ENCODE data around the gene KLF15. TPM values are rescaled to one million over a fixed set of nuclear protein-coding genes. Genes with fewer than 3 reads are reported as not detected.

Gene KLF15
- total and polyA plus RNA-seq, 4 donors: 7.9 to 26.9 (median 21.0) TPM

DNA sequence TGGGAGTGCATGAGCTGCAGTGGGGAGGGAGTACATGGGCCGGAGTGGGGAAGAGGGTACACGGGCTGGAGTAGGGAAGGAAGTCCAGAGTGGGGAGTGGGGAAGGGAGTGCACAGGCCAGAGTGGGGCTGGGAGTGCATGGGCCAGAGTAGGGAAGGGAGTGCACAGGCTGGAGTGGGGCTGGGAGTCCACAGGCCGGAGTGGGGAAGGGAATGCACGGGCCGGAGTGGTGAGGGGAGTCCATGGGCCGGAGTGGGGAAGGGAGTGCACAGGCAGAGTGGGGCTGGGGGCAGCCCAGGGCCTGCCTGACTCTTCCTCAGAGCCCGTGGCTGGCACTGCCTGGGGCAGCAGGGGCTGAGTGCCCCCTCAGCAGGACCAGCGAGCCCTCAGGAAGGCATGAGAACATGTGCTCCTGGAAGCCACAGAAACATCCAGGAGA lies 40.7 kb downstream of the KLF15 start:
- no peak for DNase-seq (ENCODE audit: low read depth in 4 of 6, low spot score in 6 of 6)
- H3K36me3 ChIP-seq (ENCODE audit: control insufficient read depth, insufficient read depth, low read length): no peaks in the 10 kb centered on the region
- 96% methylated on average over 7 of the region's 8 CpGs for WGBS (ENCODE audit: insufficient coverage)
- H3K27me3 ChIP-seq (ENCODE audit: control insufficient read depth, insufficient read depth, low read length): no peaks in the 10 kb centered on the region
- no peaks in the 10 kb centered on the region for H3K9me3 ChIP-seq (ENCODE audit: control insufficient read depth, insufficient read depth, low read length)
- no peak overlapping the region for H3K27ac ChIP-seq (ENCODE audit: low read depth, low read length)
- H3K4me1 ChIP-seq (ENCODE audit: control insufficient read depth, insufficient read depth, low read length): peaks cover 13% of the 10 kb centered on the region
- no peak overlapping the region for H3K4me3 ChIP-seq (ENCODE audit: low read depth, low read length)

GRCh38 chr3:126316031-126316461 lies 41.2 kb downstream of the KLF15 start:
- Histone ChIP-seq H3K27me3 (ENCODE audit: control insufficient read depth, insufficient read depth, low read length) (no peaks in the 10 kb centered on the region), H3K9me3 (ENCODE audit: control insufficient read depth, insufficient read depth, low read length) (no peaks in the 10 kb centered on the region), H3K36me3 (ENCODE audit: control insufficient read depth, insufficient read depth, low read length) (no peaks in the 10 kb centered on the region), H3K4me1 (ENCODE audit: control insufficient read depth, insufficient read depth, low read length) (peaks cover 13% of the 10 kb centered on the region), H3K27ac (ENCODE audit: low read depth, low read length) (no peak overlapping the region), H3K4me3 (ENCODE audit: low read depth, low read length) (no peak overlapping the region)
- peak in 1 of 6 donors; percentile 10 for DNase-seq (ENCODE audit: low read depth in 4 of 6, low spot score in 6 of 6)
- 64% methylated on average over 9 of the region's 12 CpGs for WGBS (ENCODE audit: insufficient coverage)

DNA sequence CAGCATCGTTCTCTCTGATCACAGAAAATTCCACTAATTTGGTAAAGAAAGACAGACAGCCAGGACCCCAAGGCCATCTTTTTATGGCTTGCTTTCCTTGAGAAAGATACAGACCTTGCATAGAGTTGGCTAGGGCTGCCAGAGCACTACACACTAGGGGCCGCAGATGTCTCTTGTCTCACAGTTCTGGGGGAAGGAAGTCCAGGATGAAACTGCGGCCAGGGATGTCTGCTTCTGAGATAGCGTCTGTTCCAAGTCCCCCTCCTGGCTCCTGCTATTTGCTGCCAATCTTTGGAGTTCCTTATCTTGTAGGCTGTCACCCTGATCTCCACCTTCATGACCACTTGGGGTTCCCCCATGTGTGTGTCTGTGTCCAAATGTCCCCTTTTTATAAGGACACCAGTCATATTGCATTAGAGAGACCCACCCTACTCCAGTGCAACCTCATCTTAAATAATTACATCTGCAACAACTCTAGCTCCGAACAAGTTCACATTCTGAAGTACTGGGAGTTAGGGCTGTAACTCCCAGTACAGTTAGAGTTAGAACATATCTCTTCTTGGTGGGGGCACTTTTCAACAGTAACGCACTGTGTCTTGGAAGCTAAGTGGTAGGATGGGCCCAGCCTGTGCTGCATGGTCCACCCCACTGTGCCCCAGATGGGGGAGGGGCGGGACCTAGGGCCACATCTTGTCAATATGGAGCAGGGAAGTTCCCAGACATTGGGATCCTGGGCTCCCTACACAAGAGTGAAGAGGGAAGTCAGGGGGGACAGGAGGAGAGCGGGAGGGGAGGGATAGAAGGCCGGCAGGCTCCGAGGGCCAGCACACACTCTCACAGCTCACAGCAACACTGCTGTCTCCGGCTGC lies 42.2 kb downstream of the KLF15 start:
- H3K9me3 ChIP-seq (ENCODE audit: control insufficient read depth, insufficient read depth, low read length): no peaks in the 10 kb centered on the region
- 89% methylated on average over 6 of the region's 11 CpGs for WGBS (ENCODE audit: insufficient coverage)
- DNase-seq (ENCODE audit: low read depth in 4 of 6, low spot score in 6 of 6): peak in 1 of 6 donors; percentile 41
- peaks cover 13% of the 10 kb centered on the region for H3K4me1 ChIP-seq (ENCODE audit: control insufficient read depth, insufficient read depth, low read length)
- H3K4me3 ChIP-seq (ENCODE audit: low read depth, low read length): no peak overlapping the region
- H3K27ac ChIP-seq (ENCODE audit: low read depth, low read length): no peak overlapping the region
- H3K36me3 ChIP-seq (ENCODE audit: control insufficient read depth, insufficient read depth, low read length): no peaks in the 10 kb centered on the region
- no peaks in the 10 kb centered on the region for H3K27me3 ChIP-seq (ENCODE audit: control insufficient read depth, insufficient read depth, low read length)

GRCh38 chr3:126314305-126314789 lies 42.9 kb downstream of the KLF15 start:
- Histone ChIP-seq H3K27ac (ENCODE audit: low read depth, low read length) (no peak overlapping the region), H3K27me3 (ENCODE audit: control insufficient read depth, insufficient read depth, low read length) (no peaks in the 10 kb centered on the region), H3K4me3 (ENCODE audit: low read depth, low read length) (no peak overlapping the region), H3K9me3 (ENCODE audit: control insufficient read depth, insufficient read depth, low read length) (no peaks in the 10 kb centered on the region), H3K4me1 (ENCODE audit: control insufficient read depth, insufficient read depth, low read length) (peaks cover 13% of the 10 kb centered on the region), H3K36me3 (ENCODE audit: control insufficient read depth, insufficient read depth, low read length) (no peaks in the 10 kb centered on the region)
- DNase-seq (ENCODE audit: low read depth in 4 of 6, low spot score in 6 of 6): no peak
- 67% methylated on average over 4 of the region's 4 CpGs for WGBS (ENCODE audit: insufficient coverage)

DNA sequence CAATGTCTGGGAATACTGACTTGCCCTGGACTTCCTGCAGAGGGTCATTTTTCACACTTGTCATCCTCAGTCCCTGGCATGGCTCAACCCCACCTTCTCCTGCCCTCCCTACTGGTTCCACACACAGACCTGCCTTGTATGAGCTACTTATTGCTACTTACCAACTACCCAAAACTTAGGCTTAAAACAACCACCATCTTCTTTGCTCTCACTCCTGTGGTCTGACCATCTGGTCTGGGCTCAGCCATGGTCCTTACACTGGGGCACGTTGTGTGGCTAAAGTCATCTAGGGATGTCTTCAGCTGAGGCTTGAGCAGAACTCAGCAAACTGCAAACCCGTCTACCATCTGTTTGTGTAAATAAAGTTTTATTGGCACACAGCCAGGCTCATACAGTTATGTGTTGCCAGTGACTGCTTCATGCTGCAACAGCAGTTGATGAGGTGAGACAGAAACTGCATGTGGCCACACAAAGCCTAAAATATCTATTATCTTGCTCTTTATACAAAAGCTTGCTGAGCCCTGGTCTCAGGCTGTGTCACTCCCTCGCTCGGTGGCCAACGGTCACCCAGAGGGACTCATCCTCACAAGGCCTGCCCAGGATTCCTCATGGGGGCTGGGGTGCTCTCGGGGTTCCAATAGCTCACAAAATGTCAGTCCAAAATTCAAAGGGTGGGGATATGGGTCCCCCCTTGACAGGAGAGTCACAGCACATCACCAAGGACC lies 43.5 kb downstream of the KLF15 start:
- no peaks in the 10 kb centered on the region for H3K27me3 ChIP-seq (ENCODE audit: control insufficient read depth, insufficient read depth, low read length)
- H3K4me1 ChIP-seq (ENCODE audit: control insufficient read depth, insufficient read depth, low read length): peaks cover 13% of the 10 kb centered on the region
- peak in 2 of 6 donors; percentile 25 to 38 for DNase-seq (ENCODE audit: low read depth in 4 of 6, low spot score in 6 of 6)
- H3K36me3 ChIP-seq (ENCODE audit: control insufficient read depth, insufficient read depth, low read length): no peaks in the 10 kb centered on the region
- H3K27ac ChIP-seq (ENCODE audit: low read depth, low read length): no peak overlapping the region
- no peaks in the 10 kb centered on the region for H3K9me3 ChIP-seq (ENCODE audit: control insufficient read depth, insufficient read depth, low read length)
- 93% methylated on average over 5 of the region's 6 CpGs for WGBS (ENCODE audit: insufficient coverage)
- no peak overlapping the region for H3K4me3 ChIP-seq (ENCODE audit: low read depth, low read length)

DNA sequence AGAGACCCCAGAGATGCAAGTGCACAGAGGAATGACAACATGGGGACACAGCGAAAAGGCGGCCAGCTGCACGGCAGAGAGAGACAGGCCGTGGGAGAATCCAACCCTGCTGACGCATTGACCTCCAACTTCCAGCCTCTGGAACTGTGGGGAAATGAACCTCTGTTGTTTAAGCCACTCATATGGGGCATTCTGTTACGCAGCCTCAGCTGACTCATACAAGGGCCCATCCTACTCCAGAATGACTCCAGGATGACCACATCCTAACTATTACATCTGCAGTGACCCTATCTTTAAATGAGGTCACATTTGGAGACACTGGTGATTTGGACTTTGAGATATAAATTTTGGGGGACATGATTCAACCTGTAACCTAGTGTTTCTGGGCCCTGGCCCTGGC lies 44.0 kb downstream of the KLF15 start:
- Histone ChIP-seq H3K9me3 (ENCODE audit: control insufficient read depth, insufficient read depth, low read length) (no peaks in the 10 kb centered on the region), H3K36me3 (ENCODE audit: control insufficient read depth, insufficient read depth, low read length) (no peaks in the 10 kb centered on the region), H3K4me1 (ENCODE audit: control insufficient read depth, insufficient read depth, low read length) (peaks cover 13% of the 10 kb centered on the region), H3K27ac (ENCODE audit: low read depth, low read length) (no peak overlapping the region), H3K4me3 (ENCODE audit: low read depth, low read length) (no peak overlapping the region), H3K27me3 (ENCODE audit: control insufficient read depth, insufficient read depth, low read length) (no peaks in the 10 kb centered on the region)
- DNase-seq (ENCODE audit: low read depth in 4 of 6, low spot score in 6 of 6): no peak
- 100% methylated on average over 2 of the region's 6 CpGs for WGBS (ENCODE audit: insufficient coverage)

GRCh38 chr3:126312341-126312740 lies 44.9 kb downstream of the KLF15 start:
- H3K9me3 ChIP-seq (ENCODE audit: control insufficient read depth, insufficient read depth, low read length): no peaks in the 10 kb centered on the region
- WGBS (ENCODE audit: insufficient coverage): 95% methylated on average over 7 of the region's 7 CpGs
- H3K27me3 ChIP-seq (ENCODE audit: control insufficient read depth, insufficient read depth, low read length): no peaks in the 10 kb centered on the region
- peak in 2 of 6 donors; percentile 19 to 47 for DNase-seq (ENCODE audit: low read depth in 4 of 6, low spot score in 6 of 6)
- no peak overlapping the region for H3K4me3 ChIP-seq (ENCODE audit: low read depth, low read length)
- no peak overlapping the region for H3K27ac ChIP-seq (ENCODE audit: low read depth, low read length)
- H3K4me1 ChIP-seq (ENCODE audit: control insufficient read depth, insufficient read depth, low read length): peaks cover 13% of the 10 kb centered on the region
- no peaks in the 10 kb centered on the region for H3K36me3 ChIP-seq (ENCODE audit: control insufficient read depth, insufficient read depth, low read length)

DNA sequence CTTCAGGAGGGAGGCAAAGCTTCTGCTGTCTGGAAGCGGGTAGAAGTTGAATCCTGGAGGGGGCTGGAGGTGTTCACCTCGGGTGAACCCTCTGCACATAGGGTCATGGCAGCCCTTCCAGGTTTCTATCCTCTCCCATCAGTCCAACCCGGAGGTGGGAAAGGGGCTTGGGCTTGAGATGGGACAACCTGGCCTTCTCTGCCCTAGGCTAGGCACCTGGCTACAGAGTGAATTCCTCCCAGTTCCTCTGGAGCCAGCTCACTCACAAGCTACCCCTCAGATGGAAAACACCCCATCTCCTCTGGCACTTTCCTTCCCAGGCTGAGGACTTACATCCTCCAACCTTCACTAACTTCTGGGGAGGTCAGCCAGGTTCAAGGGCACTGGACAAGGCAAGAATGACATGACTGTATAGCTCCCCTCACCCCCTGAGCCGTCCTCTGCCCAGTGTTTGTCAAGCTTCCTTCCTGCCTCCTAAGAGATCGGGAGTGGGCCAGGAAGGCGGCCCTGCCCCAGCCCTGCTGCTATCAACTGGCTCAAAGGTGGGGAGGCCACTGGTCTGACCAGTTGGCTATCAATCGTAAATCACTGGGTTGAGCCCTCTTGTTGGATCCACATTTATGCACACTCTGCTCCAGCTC lies 45.8 kb downstream of the KLF15 start:
- Histone ChIP-seq H3K9me3 (ENCODE audit: control insufficient read depth, insufficient read depth, low read length) (no peaks in the 10 kb centered on the region), H3K36me3 (ENCODE audit: control insufficient read depth, insufficient read depth, low read length) (no peaks in the 10 kb centered on the region), H3K4me3 (ENCODE audit: low read depth, low read length) (no peak overlapping the region), H3K27me3 (ENCODE audit: control insufficient read depth, insufficient read depth, low read length) (no peaks in the 10 kb centered on the region), H3K27ac (ENCODE audit: low read depth, low read length) (no peak overlapping the region), H3K4me1 (ENCODE audit: control insufficient read depth, insufficient read depth, low read length) (peaks cover 11% of the 10 kb centered on the region)
- 100% methylated on average over 4 of the region's 7 CpGs for WGBS (ENCODE audit: insufficient coverage)
- no peak for DNase-seq (ENCODE audit: low read depth in 4 of 6, low spot score in 6 of 6)

DNA sequence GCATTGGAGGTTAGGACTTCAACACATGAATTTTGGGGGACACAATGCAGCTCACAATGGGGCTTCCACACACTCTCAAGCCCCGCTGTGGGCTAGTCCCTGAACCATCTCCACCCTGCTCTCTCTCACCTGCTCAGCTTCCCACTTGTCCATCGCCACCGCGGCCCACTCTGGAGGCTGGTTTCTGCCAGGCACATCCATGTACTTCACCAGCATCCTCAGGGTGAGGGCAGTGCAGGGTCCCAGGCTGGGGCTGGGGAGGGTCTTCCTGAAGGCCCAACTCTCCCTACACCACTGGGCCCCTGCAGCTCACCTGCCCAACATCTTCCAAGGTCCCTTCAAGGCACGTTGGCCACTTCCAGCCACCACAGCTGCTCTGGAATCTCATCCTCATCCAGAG lies 46.4 kb downstream of the KLF15 start:
- Histone ChIP-seq H3K9me3 (ENCODE audit: control insufficient read depth, insufficient read depth, low read length) (no peaks in the 10 kb centered on the region), H3K27ac (ENCODE audit: low read depth, low read length) (no peak overlapping the region), H3K27me3 (ENCODE audit: control insufficient read depth, insufficient read depth, low read length) (no peaks in the 10 kb centered on the region), H3K36me3 (ENCODE audit: control insufficient read depth, insufficient read depth, low read length) (no peaks in the 10 kb centered on the region), H3K4me3 (ENCODE audit: low read depth, low read length) (no peak overlapping the region), H3K4me1 (ENCODE audit: control insufficient read depth, insufficient read depth, low read length) (peaks cover 4% of the 10 kb centered on the region)
- no peak for DNase-seq (ENCODE audit: low read depth in 4 of 6, low spot score in 6 of 6)
- WGBS (ENCODE audit: insufficient coverage): 50% methylated on average over 2 of the region's 5 CpGs

Data from spinal cord (tissue), 10 donors.